GM23338 (cell line): ENCODE results near the gene PRUNE2. TPM values are rescaled to one million over a fixed set of nuclear protein-coding genes. Genes with fewer than 3 reads are reported as not detected.

Source experiments
- ATAC-seq: fragments of 200-7000 bp; cut with Tn5 transposase; 3 replicates; pipeline ENCODE4 v1.9.1; 2020
- DNase-seq: peaks from one replicate; pipeline ENCODE4 v3.0.0-alpha.2; 2015; ENCODE audit warnings: low spot score
- H2AFZ ChIP-seq: fragments of 200-600 bp; sonication (generic); 2 replicates; pipeline ENCODE4 v1.8.0; 2016; ENCODE audit warnings: antibody characterized with exemption, mild to moderate bottlenecking, moderate library complexity
- H3F3A ChIP-seq: fragments of 200-600 bp; sonication (generic); replicated peaks from 2 replicates; pipeline ENCODE4 v1.8.0; 2017; ENCODE audit warnings: antibody characterized with exemption, mixed run types, low read depth
- H3K27ac ChIP-seq: fragments of 200-600 bp; sonication (generic); 2 replicates; pipeline ENCODE4 v1.6.1; 2016; ENCODE audit warnings: low read depth
- H3K27me3 ChIP-seq: fragments of 200-600 bp; sonication (generic); 2 replicates; pipeline ENCODE4 v1.8.0; 2016; ENCODE audit warnings: mild to moderate bottlenecking, mixed run types, moderate library complexity; ENCODE audit not compliant: insufficient read depth
- H3K36me3 ChIP-seq: fragments of 200-600 bp; sonication (generic); 2 replicates; pipeline ENCODE4 v1.8.0; 2016; ENCODE audit warnings: mild to moderate bottlenecking; ENCODE audit not compliant: insufficient read depth
- H3K4me1 ChIP-seq: fragments of 200-600 bp; sonication (generic); 2 replicates; pipeline ENCODE4 v1.8.0; 2016; ENCODE audit warnings: mild to moderate bottlenecking, moderate library complexity; ENCODE audit not compliant: insufficient read depth
- H3K4me2 ChIP-seq: fragments of 200-600 bp; sonication (generic); 2 replicates; pipeline ENCODE4 v1.7.1; 2017; ENCODE audit warnings: mixed run types
- H3K4me3 ChIP-seq: fragments of 200-600 bp; sonication (generic); 2 replicates; pipeline ENCODE4 v1.6.1; 2016; ENCODE audit warnings: mixed run types
- H3K79me2 ChIP-seq: fragments of 200-600 bp; sonication (generic); replicated peaks from 2 replicates; pipeline ENCODE4 v1.8.0; 2017; ENCODE audit warnings: mild to moderate bottlenecking; ENCODE audit not compliant: insufficient read depth
- H3K9me2 ChIP-seq: fragments of 200-600 bp; sonication (generic); 2 replicates; pipeline ENCODE4 v1.8.0; 2017; ENCODE audit not compliant: insufficient read depth
- H4K20me1 ChIP-seq: fragments of 200-600 bp; sonication (generic); replicated peaks from 2 replicates; pipeline ENCODE4 v1.8.0; 2017; ENCODE audit warnings: mild to moderate bottlenecking; ENCODE audit not compliant: insufficient read depth
- H3K27ac Mint-ChIP-seq: 2 replicates; pipeline ENCODE4 v1.8.0; 2020; ENCODE audit warnings: inconsistent platforms, mild to moderate bottlenecking, moderate library complexity, mixed read lengths
- H3K27me3 Mint-ChIP-seq: 3 replicates; pipeline ENCODE4 v1.8.0; 2022; ENCODE audit warnings: low read depth, mild to moderate bottlenecking, moderate library complexity, mixed read lengths, inconsistent platforms; ENCODE audit not compliant: insufficient read depth, poor library complexity
- H3K36me3 Mint-ChIP-seq: 3 replicates; pipeline ENCODE4 v1.8.0; 2021; ENCODE audit warnings: low read depth, mild to moderate bottlenecking, inconsistent platforms, moderate library complexity, mixed read lengths
- H3K4me1 Mint-ChIP-seq: 3 replicates; pipeline ENCODE4 v1.8.0; 2020; ENCODE audit warnings: mild to moderate bottlenecking, inconsistent platforms, mixed read lengths
- H3K4me3 Mint-ChIP-seq: 3 replicates; pipeline ENCODE4 v1.8.0; 2021; ENCODE audit warnings: moderate library complexity, mild to moderate bottlenecking, inconsistent platforms, mixed read lengths
- H3K9me3 Mint-ChIP-seq: 3 replicates; pipeline ENCODE4 v1.8.0; 2020; ENCODE audit warnings: moderate library complexity, mild to moderate bottlenecking, inconsistent platforms, mixed read lengths
- CREB1 ChIP-seq: fragments of 250-450 bp; sonication (Bioruptor Pico); IDR thresholded peaks from 2 replicates; pipeline ENCODE4 v1.5.0; 2020; ENCODE audit warnings: low read depth, mild to moderate bottlenecking, moderate library complexity
- CTCF ChIP-seq, 2 experiments: fragments of 200-600 bp in 1 of 2; sonication (generic) in 1 of 2; conservative IDR thresholded peaks; 2 replicates each; pipeline versions ENCODE4 v1.5.1 to v1.6.1; 2016 to 2017; ENCODE audit warnings: antibody characterized with exemption in 2 of 2, low read depth in 2 of 2, mild to moderate bottlenecking in 2 of 2, moderate library complexity in 1 of 2
- ETS1 ChIP-seq: IDR thresholded peaks from 2 replicates; pipeline ENCODE4 v1.6.1; 2016; ENCODE audit warnings: antibody characterized with exemption
- EZH2 ChIP-seq: fragments of 200-600 bp; sonication (generic); IDR thresholded peaks from one replicate; pipeline ENCODE4 v1.8.0; 2017; ENCODE audit warnings: antibody characterized with exemption, mild to moderate bottlenecking, low read depth; ENCODE audit not compliant: unreplicated experiment
- EZH2phosphoT487 ChIP-seq: fragments of 200-600 bp; sonication (generic); IDR thresholded peaks from one replicate; pipeline ENCODE4 v1.8.1; 2018; ENCODE audit warnings: antibody characterized with exemption; ENCODE audit not compliant: unreplicated experiment
- JUNB ChIP-seq: IDR thresholded peaks from one replicate; pipeline ENCODE4 v1.6.1; 2016; ENCODE audit warnings: antibody characterized with exemption; ENCODE audit not compliant: unreplicated experiment
- NANOG ChIP-seq: IDR thresholded peaks from 2 replicates; pipeline ENCODE4 v1.6.1; 2016; ENCODE audit warnings: antibody characterized with exemption, borderline replicate concordance
- POLR2AphosphoS5 ChIP-seq: IDR thresholded peaks from 2 replicates; pipeline ENCODE4 v1.6.1; 2016; ENCODE audit warnings: antibody characterized with exemption, low read depth
- REST ChIP-seq: IDR thresholded peaks from one replicate; pipeline ENCODE4 v1.6.1; 2018; ENCODE audit warnings: antibody characterized with exemption; ENCODE audit not compliant: unreplicated experiment
- STAT1 ChIP-seq: IDR thresholded peaks from one replicate; pipeline ENCODE4 v1.6.1; 2016; ENCODE audit warnings: antibody characterized with exemption; ENCODE audit not compliant: unreplicated experiment
- ZNF114 ChIP-seq: fragments of 250-450 bp; sonication (Bioruptor Pico); IDR thresholded peaks from 2 replicates; pipeline ENCODE4 v1.5.0; 2020; ENCODE audit warnings: mild to moderate bottlenecking, moderate library complexity
- ZNF331 ChIP-seq: fragments of 250-450 bp; sonication (Bioruptor Pico); IDR thresholded peaks from 2 replicates; pipeline ENCODE4 v1.5.0; 2020; ENCODE audit warnings: low read depth, mild to moderate bottlenecking, moderate library complexity
- ZNF462 ChIP-seq: fragments of 250-450 bp; sonication (Bioruptor Pico); IDR thresholded peaks from 2 replicates; pipeline ENCODE4 v1.5.0; 2020; ENCODE audit warnings: mild to moderate bottlenecking, moderate library complexity
- polyA plus RNA-seq: library from polyadenylated mRNA; unstranded; fragments of >200 nt; fragmentation: Nextera tagmentation; extraction: Ambion mirVana; gene quantifications from 2 replicates; pipeline ENCODE4 v1.2.1, GENCODE V29; 2016
- total RNA-seq: library from RNA; depleted of rRNA; stranded (reverse); fragments of >200 nt; shearing (Covaris generic); gene quantifications from 2 replicates; pipeline ENCODE4 v1.2.3, GENCODE V29; 2014

PRUNE2 gene
- total and polyA plus RNA-seq, 2 experiments from 2014 or later, result 10.6 to 26.5 TPM

- H3K4me3 Mint-ChIP-seq, result no peak overlapping the region
- H3K9me2 ChIP-seq, result no peaks in the 10 kb centered on the region
- no peaks in the 10 kb centered on the region for H3K36me3 Mint-ChIP-seq
- H3K27me3 ChIP-seq, result no peaks in the 10 kb centered on the region
- H3K4me1 ChIP-seq, result no peaks in the 10 kb centered on the region
- DNase-seq (no peak), ATAC-seq (no peak)
- no peak overlapping the region for H3K4me3 ChIP-seq
- H3K27ac ChIP-seq, result no peak overlapping the region
- H3K9me3 Mint-ChIP-seq, result no peaks in the 10 kb centered on the region
- no peaks in the 10 kb centered on the region for H3K79me2 ChIP-seq
- no peak overlapping the region for H2AFZ ChIP-seq
- H3K4me2 ChIP-seq, result no peak overlapping the region
- no peaks in the 10 kb centered on the region for H3K36me3 ChIP-seq
- H3F3A ChIP-seq, result no peaks in the 10 kb centered on the region
- peaks cover 2% of the 10 kb centered on the region for H3K27me3 Mint-ChIP-seq
- no peak overlapping the region for H3K27ac Mint-ChIP-seq
- no peaks in the 10 kb centered on the region for H4K20me1 ChIP-seq
- no peak for TF ChIP-seq NANOG
- no peak for TF ChIP-seq ZNF114 (CRISPR knock-in tag)
- no peak for TF ChIP-seq REST
- TF ChIP-seq CREB1 (CRISPR knock-in tag), result no peak
- no peak for TF ChIP-seq STAT1
- no peak for TF ChIP-seq JUNB
- TF ChIP-seq ETS1, result no peak
- TF ChIP-seq CTCF (conservative IDR thresholded peaks at IDR 0.05; ENCODE audit: low read depth in 2 of 2), result no peak
- TF ChIP-seq EZH2, result no peak
- no peak for TF ChIP-seq ZNF462 (CRISPR knock-in tag)
- no peak for TF ChIP-seq ZNF331 (CRISPR knock-in tag)
- no peak for TF ChIP-seq EZH2phosphoT487
- no peak for TF ChIP-seq POLR2AphosphoS5
- H3K4me1 Mint-ChIP-seq, result peaks cover 4% of the 10 kb centered on the region; the same call in 2 of the 3 replicates
Measured at GRCh38 chr9:76617497-76618175, 288.3 kb downstream of the PRUNE2 start.
